Loucy (cell line): Measurements from ENCODE around the gene LYPD5.

ENCODE experiments used
- EZH2phosphoT487 ChIP-seq: fragments of 200-600 bp; IDR thresholded peaks from 2 replicates; pipeline ENCODE4 v1.6.1; 2018; ENCODE audit warnings: antibody characterized with exemption, mild to moderate bottlenecking, moderate library complexity, borderline replicate concordance
- TF ChIP-seq, protein P1 (sequence below): fragments of 200-600 bp; sonication (generic); conservative IDR thresholded peaks from 2 replicates; pipeline ENCODE4 v1.5.1; 2014; ENCODE audit warnings: mild to moderate bottlenecking, antibody characterized with exemption, low read length

DNA sequence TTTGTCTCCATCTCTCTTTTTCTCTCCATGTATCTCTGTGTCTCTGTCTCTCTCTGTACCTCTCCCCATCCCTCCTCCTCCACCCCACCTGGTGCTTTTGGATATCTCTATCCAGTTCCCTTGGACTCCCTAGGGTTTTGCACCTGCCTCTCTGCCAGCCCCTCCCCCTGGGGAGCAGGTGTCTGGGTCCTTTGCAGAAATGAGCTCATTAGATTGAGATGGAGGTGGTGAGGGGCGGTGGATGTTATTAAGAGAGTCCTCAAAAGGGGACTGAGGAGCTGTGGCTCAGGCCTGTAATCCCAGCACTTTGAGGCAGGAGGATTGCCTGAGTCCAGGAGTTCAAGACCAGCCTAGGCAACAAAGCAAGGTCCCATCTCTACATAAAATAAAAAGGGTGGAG is 23.6 kb downstream of the LYPD5 start:
- TF ChIP-seq, protein P1, sequence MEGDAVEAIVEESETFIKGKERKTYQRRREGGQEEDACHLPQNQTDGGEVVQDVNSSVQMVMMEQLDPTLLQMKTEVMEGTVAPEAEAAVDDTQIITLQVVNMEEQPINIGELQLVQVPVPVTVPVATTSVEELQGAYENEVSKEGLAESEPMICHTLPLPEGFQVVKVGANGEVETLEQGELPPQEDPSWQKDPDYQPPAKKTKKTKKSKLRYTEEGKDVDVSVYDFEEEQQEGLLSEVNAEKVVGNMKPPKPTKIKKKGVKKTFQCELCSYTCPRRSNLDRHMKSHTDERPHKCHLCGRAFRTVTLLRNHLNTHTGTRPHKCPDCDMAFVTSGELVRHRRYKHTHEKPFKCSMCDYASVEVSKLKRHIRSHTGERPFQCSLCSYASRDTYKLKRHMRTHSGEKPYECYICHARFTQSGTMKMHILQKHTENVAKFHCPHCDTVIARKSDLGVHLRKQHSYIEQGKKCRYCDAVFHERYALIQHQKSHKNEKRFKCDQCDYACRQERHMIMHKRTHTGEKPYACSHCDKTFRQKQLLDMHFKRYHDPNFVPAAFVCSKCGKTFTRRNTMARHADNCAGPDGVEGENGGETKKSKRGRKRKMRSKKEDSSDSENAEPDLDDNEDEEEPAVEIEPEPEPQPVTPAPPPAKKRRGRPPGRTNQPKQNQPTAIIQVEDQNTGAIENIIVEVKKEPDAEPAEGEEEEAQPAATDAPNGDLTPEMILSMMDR = no peak
- no peak for TF ChIP-seq EZH2phosphoT487
